Neural crest cell (in vitro differentiated cells): ENCODE results near the gene MACROH2A2. TPM values are rescaled to one million over a fixed set of nuclear protein-coding genes. Genes with fewer than 3 reads are reported as not detected.
"Not testable (repeated sequence)": the region's sequence is repeated elsewhere in the genome, so short reads cannot be mapped to it uniquely, and the experiment has no call there.

Experiments used
- DNase-seq: peaks from one replicate; pipeline ENCODE4 v3.0.0; 2021; ENCODE audit warnings: low read depth, mixed read lengths, low spot score
- H3K27ac Mint-ChIP-seq: one replicate; pipeline ENCODE4 v1.8.0; 2021; ENCODE audit warnings: mild to moderate bottlenecking, mixed read lengths; ENCODE audit not compliant: unreplicated experiment
- H3K27me3 Mint-ChIP-seq: 2 replicates; pipeline ENCODE4 v1.8.0; 2021; ENCODE audit warnings: low read depth, mild to moderate bottlenecking, mixed read lengths
- H3K36me3 Mint-ChIP-seq: 2 replicates; pipeline ENCODE4 v1.8.0; 2021; ENCODE audit warnings: low read depth, mild to moderate bottlenecking, mixed read lengths
- H3K4me1 Mint-ChIP-seq: 2 replicates; pipeline ENCODE4 v1.8.0; 2021; ENCODE audit warnings: mixed read lengths
- H3K4me3 Mint-ChIP-seq: one replicate; pipeline ENCODE4 v1.8.0; 2021; ENCODE audit warnings: mild to moderate bottlenecking, mixed read lengths
- H3K9me3 Mint-ChIP-seq: 2 replicates; pipeline ENCODE4 v1.8.0; 2021; ENCODE audit warnings: mixed read lengths
- CTCF ChIP-seq: fragments of 200-600 bp; sonication (generic); conservative IDR thresholded peaks from 2 replicates; pipeline ENCODE4 v1.5.0; 2021; ENCODE audit warnings: antibody characterized with exemption, mild to moderate bottlenecking
- total RNA-seq: library from RNA; stranded (reverse); gene quantifications from 2 replicates; pipeline ENCODE4 v1.2.1, GENCODE V29; 2021

MACROH2A2 gene
- total RNA-seq, 1 donor from 2014 or later = 149 TPM

- DNase-seq = no peak
- Mint-ChIP-seq H3K27ac (no peak overlapping the region), H3K4me3 (no peak overlapping the region), H3K36me3 (no peaks in the 10 kb centered on the region), H3K4me1 (no peaks in the 10 kb centered on the region), H3K9me3 (no peaks in the 10 kb centered on the region), H3K27me3 (no peaks in the 10 kb centered on the region)
- TF ChIP-seq CTCF = no peak
Measured at GRCh38 chr10:70122742-70123141, 70.1 kb downstream of the MACROH2A2 start.

GRCh38 chr10:70123166-70123565, 70.5 kb downstream of the MACROH2A2 start:
- H3K36me3 Mint-ChIP-seq, H3K4me3 Mint-ChIP-seq, H3K9me3 Mint-ChIP-seq, DNase-seq, H3K27ac Mint-ChIP-seq, H3K27me3 Mint-ChIP-seq, H3K4me1 Mint-ChIP-seq: not testable (repeated sequence)

DNA sequence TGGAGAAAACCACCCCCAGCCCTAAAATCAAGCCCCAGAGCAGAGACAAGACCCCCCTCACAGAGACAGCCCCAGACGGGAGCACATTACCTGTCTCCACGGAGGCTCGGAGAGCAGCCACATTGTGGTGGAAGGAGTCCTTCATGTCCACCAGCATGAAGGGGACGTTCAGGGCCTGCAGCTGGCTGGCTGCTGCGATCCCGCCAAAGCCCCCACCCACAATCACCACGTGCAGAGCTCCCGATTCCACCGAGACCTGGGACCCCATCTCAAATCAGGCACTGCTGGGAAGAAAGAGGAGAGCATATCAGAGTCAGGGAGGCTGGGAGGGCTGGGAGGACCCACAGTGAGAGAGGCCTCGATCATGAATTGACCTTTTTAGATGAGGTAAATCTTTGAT, 71.2 kb downstream of the MACROH2A2 start:
- DNase-seq = no peak
- Mint-ChIP-seq H3K27ac (no peak overlapping the region), H3K36me3 (no peaks in the 10 kb centered on the region), H3K4me3 (no peak overlapping the region), H3K4me1 (no peaks in the 10 kb centered on the region), H3K27me3 (no peaks in the 10 kb centered on the region), H3K9me3 (no peaks in the 10 kb centered on the region)
- no peak for TF ChIP-seq CTCF

GRCh38 chr10:70124415-70124814, 71.8 kb downstream of the MACROH2A2 start:
- no peak for TF ChIP-seq CTCF
- Mint-ChIP-seq H3K27me3 (no peaks in the 10 kb centered on the region), H3K36me3 (no peaks in the 10 kb centered on the region), H3K4me3 (no peak overlapping the region), H3K27ac (no peak overlapping the region), H3K4me1 (no peaks in the 10 kb centered on the region), H3K9me3 (no peaks in the 10 kb centered on the region)
- no peak for DNase-seq

- H3K36me3 Mint-ChIP-seq = no peaks in the 10 kb centered on the region
- no peak for DNase-seq
- H3K27me3 Mint-ChIP-seq = no peaks in the 10 kb centered on the region
- no peak overlapping the region for H3K27ac Mint-ChIP-seq
- H3K4me1 Mint-ChIP-seq = no peaks in the 10 kb centered on the region
- no peak overlapping the region for H3K4me3 Mint-ChIP-seq
- TF ChIP-seq CTCF = no peak
- no peaks in the 10 kb centered on the region for H3K9me3 Mint-ChIP-seq
Measured at GRCh38 chr10:70124918-70125317, 72.3 kb downstream of the MACROH2A2 start.

- H3K9me3 Mint-ChIP-seq = no peaks in the 10 kb centered on the region
- no peak overlapping the region for H3K4me3 Mint-ChIP-seq
- H3K27me3 Mint-ChIP-seq = peaks cover 8% of the 10 kb centered on the region
- DNase-seq = no peak
- H3K36me3 Mint-ChIP-seq = no peaks in the 10 kb centered on the region
- H3K4me1 Mint-ChIP-seq = no peaks in the 10 kb centered on the region
- no peak overlapping the region for H3K27ac Mint-ChIP-seq
- no peak for TF ChIP-seq CTCF
Measured at GRCh38 chr10:70125918-70126552, 73.4 kb downstream of the MACROH2A2 start.
